ENCODE results near the gene RABEPK. TPM values are rescaled to one million over a fixed set of nuclear protein-coding genes. Genes with fewer than 3 reads are reported as not detected.
A peak's percentile ranks its signal among the peaks of the same experiment; 100 is the strongest.
"Not testable (repeated sequence)": the region's sequence is repeated elsewhere in the genome, so short reads cannot be mapped to it uniquely, and the experiment has no call there.

The RABEPK gene
- total RNA-seq, result 10 to 100 TPM; 15.6 to 16.4 TPM
- long read RNA-seq, donor 1, partial matches to known transcripts, result 2 of 10 reads
- long read RNA-seq, donor 1, other reads (novel, unspliced or antisense), result 4 of 10 reads
- long read RNA-seq, donor 2, transcript RABEPK-201 (8 exons, 1,313 nt), result minor isoform, 9 of 74 reads
- long read RNA-seq, donor 2, transcript RABEPK-204 (9 exons, 1,466 nt), result major isoform, 41 of 74 reads
- long read RNA-seq, donor 2, partial matches to known transcripts, result 8 of 74 reads
- long read RNA-seq, donor 2, other reads (novel, unspliced or antisense), result 15 of 74 reads

- peak; percentile 97 for DNase-seq (ENCODE audit: low spot score)
- intact Hi-C loops (cut with DNase I), result no loop called here
Measured at GRCh38 chr9:125200216-125201047, at the start of gene RABEPK. Gene RABEPK (plus strand): TSS chr9:125200542. CDS start chr9:125203014, 2,472 bp downstream.

- intact Hi-C loops (cut with DNase I), result no loop called here
- DNase-seq (ENCODE audit: low spot score), result no peak
Measured at GRCh38 chr9:125151730-125152129, 48.6 kb upstream of the RABEPK start.

- intact Hi-C loops (cut with DNase I), result no loop called here
Measured at GRCh38 chr9:125153712-125154367, 46.5 kb upstream of the RABEPK start.

GRCh38 chr9:125156551-125156950 is 43.8 kb upstream of the RABEPK start:
- intact Hi-C loops (cut with DNase I), result no loop called here
- DNase-seq (ENCODE audit: low spot score), result no peak

More at GRCh38 chr9:125153712-125154367, 46.5 kb upstream of the RABEPK start:
- no peak for DNase-seq (ENCODE audit: low spot score)

- no peak for DNase-seq (ENCODE audit: low spot score)
- intact Hi-C loops (cut with DNase I), result no loop called here
Measured at GRCh38 chr9:125160750-125161149, 39.6 kb upstream of the RABEPK start.

GRCh38 chr9:125161284-125161918 is 38.9 kb upstream of the RABEPK start:
- DNase-seq (ENCODE audit: low spot score), result no peak
- intact Hi-C loops (cut with DNase I), result no loop called here

- intact Hi-C loops (cut with DNase I), result not testable (repeated sequence)
Measured at GRCh38 chr9:125162891-125163290, 37.5 kb upstream of the RABEPK start.

GRCh38 chr9:125166762-125167161 is 33.6 kb upstream of the RABEPK start:
- DNase-seq (ENCODE audit: low spot score), result no peak
- intact Hi-C loops (cut with DNase I), result no loop called here

More at GRCh38 chr9:125162891-125163290, 37.5 kb upstream of the RABEPK start:
- not testable (repeated sequence) for DNase-seq (ENCODE audit: low spot score)

- intact Hi-C loops (cut with DNase I), result no loop called here
Measured at GRCh38 chr9:125169895-125170294, 30.4 kb upstream of the RABEPK start.

GRCh38 chr9:125172031-125172755 is 28.1 kb upstream of the RABEPK start:
- DNase-seq (ENCODE audit: low spot score), result no peak
- intact Hi-C loops (cut with DNase I), result no loop called here

More at GRCh38 chr9:125169895-125170294, 30.4 kb upstream of the RABEPK start:
- no peak for DNase-seq (ENCODE audit: low spot score)

GRCh38 chr9:125176636-125177035 is 23.7 kb upstream of the RABEPK start:
- intact Hi-C loops (cut with DNase I), result no loop called here
- DNase-seq (ENCODE audit: low spot score), result no peak

- DNase-seq (ENCODE audit: low spot score), result no peak
- intact Hi-C loops (cut with DNase I), result no loop called here
Measured at GRCh38 chr9:125177888-125178287, 22.5 kb upstream of the RABEPK start.

GRCh38 chr9:125179776-125180175 is 20.6 kb upstream of the RABEPK start:
- DNase-seq (ENCODE audit: low spot score); intact Hi-C loops (cut with DNase I): not testable (repeated sequence)

- no peak for DNase-seq (ENCODE audit: low spot score)
- intact Hi-C loops (cut with DNase I), result no loop called here
Measured at GRCh38 chr9:125180876-125181275, 19.5 kb upstream of the RABEPK start.

- DNase-seq (ENCODE audit: low spot score); intact Hi-C loops (cut with DNase I): not testable (repeated sequence)
Measured at GRCh38 chr9:125181756-125182155, 18.6 kb upstream of the RABEPK start.

GRCh38 chr9:125183054-125183453 is 17.3 kb upstream of the RABEPK start:
- DNase-seq (ENCODE audit: low spot score), result no peak
- intact Hi-C loops (cut with DNase I), result no loop called here

- DNase-seq (ENCODE audit: low spot score), result no peak
- intact Hi-C loops (cut with DNase I), result no loop called here
Measured at GRCh38 chr9:125183561-125183960, 16.8 kb upstream of the RABEPK start.

GRCh38 chr9:125189011-125189360 is 11.4 kb upstream of the RABEPK start:
- no peak for DNase-seq (ENCODE audit: low spot score)
- intact Hi-C loops (cut with DNase I), result no loop called here
